T-helper 17 cell (primary cell): Measurements from ENCODE around the gene BPGM. TPM values are rescaled to one million over a fixed set of nuclear protein-coding genes. Genes with fewer than 3 reads are reported as not detected.
A peak's percentile ranks its signal among the peaks of the same experiment; 100 is the strongest.
"Not testable (repeated sequence)": the region's sequence is repeated elsewhere in the genome, so short reads cannot be mapped to it uniquely, and the experiment has no call there.

ENCODE experiments used
- ATAC-seq: fragments of 150-1000 bp; cut with Tn5 transposase; 2 replicates; pipeline ENCODE4 v1.10.0; 2021; ENCODE audit warnings: mild to moderate bottlenecking, moderate library complexity
- DNase-seq, 3 donors: peaks; one replicate each; pipeline versions ENCODE4 v3.0.0 to v3.0.0-alpha.2; 2020 to 2021
- H3K9me3 ChIP-seq: one replicate; pipeline ENCODE4 v1.7.0; 2013; ENCODE audit warnings: low read length, mild to moderate bottlenecking; ENCODE audit not compliant: control insufficient read depth, poor library complexity, severe bottlenecking
- H3K27ac Mint-ChIP-seq: one replicate; pipeline ENCODE4 v1.8.0; 2022; ENCODE audit warnings: mild to moderate bottlenecking, moderate library complexity, mixed read lengths
- H3K27me3 Mint-ChIP-seq: one replicate; pipeline ENCODE4 v1.8.0; 2022; ENCODE audit warnings: mixed read lengths
- H3K36me3 Mint-ChIP-seq: one replicate; pipeline ENCODE4 v1.8.0; 2022; ENCODE audit warnings: low read depth, mixed read lengths
- H3K4me1 Mint-ChIP-seq: one replicate; pipeline ENCODE4 v1.8.0; 2022; ENCODE audit warnings: mild to moderate bottlenecking, mixed read lengths
- H3K4me3 Mint-ChIP-seq: one replicate; pipeline ENCODE4 v1.8.0; 2022; ENCODE audit warnings: mild to moderate bottlenecking, moderate library complexity, mixed read lengths
- total RNA-seq, 4 donors: library from RNA in 2 of 4; stranded (reverse) in 2 of 4; gene quantifications; one replicate each; pipeline ENCODE4 v1.2.3 and lab custom pipeline; 2022 to 2026

Gene BPGM
- total RNA-seq, 2 donors from 2014 or later = 9.9 to 13.7 TPM

GRCh38 chr7:134660961-134661376, 14.3 kb downstream of the BPGM start:
- H3K36me3 Mint-ChIP-seq = peaks cover 8% of the 10 kb centered on the region
- ATAC-seq = no peak
- H3K4me1 Mint-ChIP-seq = peaks cover 15% of the 10 kb centered on the region

GRCh38 chr7:134662166-134662870, 15.7 kb downstream of the BPGM start:
- DNase-seq = no peak
- H3K9me3 ChIP-seq = no peaks in the 10 kb centered on the region
- no peak overlapping the region for H3K27ac Mint-ChIP-seq
- ATAC-seq = no peak
- peaks cover 9% of the 10 kb centered on the region for H3K36me3 Mint-ChIP-seq
- H3K27me3 Mint-ChIP-seq = no peaks in the 10 kb centered on the region
- H3K4me3 Mint-ChIP-seq = no peak overlapping the region
- peaks cover 15% of the 10 kb centered on the region for H3K4me1 Mint-ChIP-seq

More at GRCh38 chr7:134660961-134661376, 14.3 kb downstream of the BPGM start:
- H3K4me3 Mint-ChIP-seq = no peak overlapping the region
- no peaks in the 10 kb centered on the region for H3K9me3 ChIP-seq
- H3K27ac Mint-ChIP-seq = no peak overlapping the region
- DNase-seq = no peak
- H3K27me3 Mint-ChIP-seq = no peaks in the 10 kb centered on the region

- H3K27ac Mint-ChIP-seq = no peak overlapping the region
- H3K4me3 Mint-ChIP-seq = no peak overlapping the region
- H3K9me3 ChIP-seq = no peaks in the 10 kb centered on the region
- ATAC-seq = no peak
- peaks cover 10% of the 10 kb centered on the region for H3K4me1 Mint-ChIP-seq
- no peak for DNase-seq
- H3K36me3 Mint-ChIP-seq = peaks cover 9% of the 10 kb centered on the region
- H3K27me3 Mint-ChIP-seq = no peaks in the 10 kb centered on the region
Measured at GRCh38 chr7:134662871-134663205, 16.2 kb downstream of the BPGM start.

- not testable (repeated sequence) for H3K27ac Mint-ChIP-seq
Measured at GRCh38 chr7:134665045-134665444, 18.4 kb downstream of the BPGM start.

GRCh38 chr7:134667899-134668298, 21.2 kb downstream of the BPGM start:
- peaks cover 30% of the 10 kb centered on the region for H3K4me1 Mint-ChIP-seq
- no peak for DNase-seq
- no peak overlapping the region for H3K4me3 Mint-ChIP-seq
- peaks cover 9% of the 10 kb centered on the region for H3K36me3 Mint-ChIP-seq
- no peak for ATAC-seq
- H3K9me3 ChIP-seq = no peaks in the 10 kb centered on the region
- no peaks in the 10 kb centered on the region for H3K27me3 Mint-ChIP-seq
- peak overlapping the region; percentile 95 for H3K27ac Mint-ChIP-seq

More at GRCh38 chr7:134665045-134665444, 18.4 kb downstream of the BPGM start:
- H3K9me3 ChIP-seq, H3K4me3 Mint-ChIP-seq, H3K36me3 Mint-ChIP-seq, ATAC-seq, DNase-seq, H3K27me3 Mint-ChIP-seq: not testable (repeated sequence)
- H3K4me1 Mint-ChIP-seq = peaks cover 20% of the 10 kb centered on the region

GRCh38 chr7:134669388-134669787, 22.7 kb downstream of the BPGM start:
- H3K4me1 Mint-ChIP-seq = peaks cover 27% of the 10 kb centered on the region
- ATAC-seq (peak; percentile 52), DNase-seq (no peak)
- H3K27me3 Mint-ChIP-seq = no peaks in the 10 kb centered on the region
- H3K27ac Mint-ChIP-seq = peak overlapping the region; percentile 95
- peak overlapping the region; percentile 81 for H3K4me3 Mint-ChIP-seq
- H3K36me3 Mint-ChIP-seq = peaks cover 8% of the 10 kb centered on the region
- H3K9me3 ChIP-seq = no peaks in the 10 kb centered on the region

GRCh38 chr7:134669845-134670373, 23.3 kb downstream of the BPGM start:
- Mint-ChIP-seq H3K36me3 (peaks cover 3% of the 10 kb centered on the region), H3K27me3 (no peaks in the 10 kb centered on the region), H3K4me3 (peak overlapping the region; percentile 81), H3K4me1 (peaks cover 24% of the 10 kb centered on the region), H3K27ac (peak overlapping the region; percentile 95)
- H3K9me3 ChIP-seq = no peaks in the 10 kb centered on the region
- peak; percentile 96 for ATAC-seq
- DNase-seq = peak; percentile 47 to 79 (median 66)

GRCh38 chr7:134671609-134672008, 25.0 kb downstream of the BPGM start:
- no peak for DNase-seq

GRCh38 chr7:134674424-134674823, 27.8 kb downstream of the BPGM start:
- Mint-ChIP-seq H3K27me3 (no peaks in the 10 kb centered on the region), H3K4me3 (no peak overlapping the region), H3K36me3 (no peaks in the 10 kb centered on the region), H3K4me1 (peaks cover 31% of the 10 kb centered on the region), H3K27ac (no peak overlapping the region)
- no peaks in the 10 kb centered on the region for H3K9me3 ChIP-seq
- no peak for ATAC-seq
- DNase-seq = no peak

More at GRCh38 chr7:134671609-134672008, 25.0 kb downstream of the BPGM start:
- no peaks in the 10 kb centered on the region for H3K27me3 Mint-ChIP-seq
- peaks cover 29% of the 10 kb centered on the region for H3K4me1 Mint-ChIP-seq
- H3K27ac Mint-ChIP-seq = peak overlapping the region; percentile 95
- no peaks in the 10 kb centered on the region for H3K9me3 ChIP-seq
- ATAC-seq = no peak
- no peak overlapping the region for H3K4me3 Mint-ChIP-seq
- no peaks in the 10 kb centered on the region for H3K36me3 Mint-ChIP-seq

- H3K9me3 ChIP-seq = no peaks in the 10 kb centered on the region
- no peak overlapping the region for H3K4me3 Mint-ChIP-seq
- H3K36me3 Mint-ChIP-seq = peaks cover 3% of the 10 kb centered on the region
- peaks cover 18% of the 10 kb centered on the region for H3K4me1 Mint-ChIP-seq
- DNase-seq = no peak
- ATAC-seq = no peak
- H3K27me3 Mint-ChIP-seq = no peaks in the 10 kb centered on the region
- peak overlapping the region; percentile 88 for H3K27ac Mint-ChIP-seq
Measured at GRCh38 chr7:134676743-134677142, 30.1 kb downstream of the BPGM start.

- peak overlapping the region; percentile 88 for H3K27ac Mint-ChIP-seq
- H3K4me3 Mint-ChIP-seq = no peak overlapping the region
- H3K27me3 Mint-ChIP-seq = no peaks in the 10 kb centered on the region
- DNase-seq (no peak), ATAC-seq (no peak)
- H3K4me1 Mint-ChIP-seq = peaks cover 17% of the 10 kb centered on the region
- H3K36me3 Mint-ChIP-seq = peaks cover 3% of the 10 kb centered on the region
- H3K9me3 ChIP-seq = no peaks in the 10 kb centered on the region
Measured at GRCh38 chr7:134678115-134678514, 31.5 kb downstream of the BPGM start.

GRCh38 chr7:134679006-134679405, 32.4 kb downstream of the BPGM start:
- Mint-ChIP-seq H3K27ac (peak overlapping the region; percentile 88), H3K4me3 (no peak overlapping the region), H3K36me3 (peaks cover 3% of the 10 kb centered on the region), H3K4me1 (peaks cover 17% of the 10 kb centered on the region), H3K27me3 (no peaks in the 10 kb centered on the region)
- H3K9me3 ChIP-seq = no peaks in the 10 kb centered on the region
- ATAC-seq (no peak), DNase-seq (no peak)

- H3K9me3 ChIP-seq = no peaks in the 10 kb centered on the region
- Mint-ChIP-seq H3K4me1 (peaks cover 6% of the 10 kb centered on the region), H3K27me3 (peaks cover 11% of the 10 kb centered on the region), H3K36me3 (peaks cover 5% of the 10 kb centered on the region), H3K27ac (no peak overlapping the region), H3K4me3 (no peak overlapping the region)
- DNase-seq (no peak), ATAC-seq (no peak)
Measured at GRCh38 chr7:134684165-134684564, 37.5 kb downstream of the BPGM start.

GRCh38 chr7:134685250-134685649, 38.6 kb downstream of the BPGM start:
- H3K27me3 Mint-ChIP-seq = peaks cover 11% of the 10 kb centered on the region
- H3K9me3 ChIP-seq = no peaks in the 10 kb centered on the region
- H3K27ac Mint-ChIP-seq = no peak overlapping the region
- peaks cover 2% of the 10 kb centered on the region for H3K36me3 Mint-ChIP-seq
- H3K4me3 Mint-ChIP-seq = no peak overlapping the region
- ATAC-seq (no peak), DNase-seq (no peak)
- peaks cover 6% of the 10 kb centered on the region for H3K4me1 Mint-ChIP-seq
